HG03196 (cell line): Measurements from ENCODE around the gene ELMO1.

Experiments used
- ATAC-seq: cut with Tn5 transposase; IDR thresholded peaks from one replicate; pipeline ENCODE4 v1.9.1; 2021; ENCODE audit not compliant: unreplicated experiment

Gene ELMO1

GRCh38 chr7:37071124-37071523 lies 377.5 kb downstream of the ELMO1 start:
- no peak for ATAC-seq

- no peak for ATAC-seq
These were observed 378.2 kb downstream of the ELMO1 start for GRCh38 chr7:37070471-37070870.

- no peak for ATAC-seq
These were observed 378.6 kb downstream of the ELMO1 start for GRCh38 chr7:37070031-37070430.

GRCh38 chr7:37069336-37069735 lies 379.3 kb downstream of the ELMO1 start:
- no peak for ATAC-seq

- ATAC-seq, result no peak
These were observed 379.8 kb downstream of the ELMO1 start for GRCh38 chr7:37068902-37069301.

GRCh38 chr7:37068038-37068437 lies 380.6 kb downstream of the ELMO1 start:
- no peak for ATAC-seq

- ATAC-seq, result no peak
These were observed 382.8 kb downstream of the ELMO1 start for GRCh38 chr7:37065779-37066271.

GRCh38 chr7:37062560-37062859 lies 386.2 kb downstream of the ELMO1 start:
- ATAC-seq, result no peak

GRCh38 chr7:37061849-37062559 lies 386.7 kb downstream of the ELMO1 start:
- no peak for ATAC-seq

- ATAC-seq, result no peak
These were observed 392.3 kb downstream of the ELMO1 start for GRCh38 chr7:37056234-37056912.

GRCh38 chr7:37054624-37055241 lies 393.9 kb downstream of the ELMO1 start:
- ATAC-seq, result no peak

GRCh38 chr7:37052705-37053104 lies 396.0 kb downstream of the ELMO1 start:
- ATAC-seq, result no peak

GRCh38 chr7:37050801-37051200 lies 397.9 kb downstream of the ELMO1 start:
- ATAC-seq, result no peak

GRCh38 chr7:37048674-37049073 lies 400.0 kb downstream of the ELMO1 start:
- ATAC-seq, result no peak

GRCh38 chr7:37047260-37047659 lies 401.4 kb downstream of the ELMO1 start:
- ATAC-seq, result no peak

GRCh38 chr7:37046531-37047079 lies 402.1 kb downstream of the ELMO1 start:
- ATAC-seq, result no peak

- ATAC-seq, result no peak
These were observed 402.9 kb downstream of the ELMO1 start for GRCh38 chr7:37045681-37046179.

- no peak for ATAC-seq
These were observed 407.2 kb downstream of the ELMO1 start for GRCh38 chr7:37041461-37041860.

GRCh38 chr7:37040330-37040729 lies 408.3 kb downstream of the ELMO1 start:
- ATAC-seq, result no peak

- no peak for ATAC-seq
These were observed 409.4 kb downstream of the ELMO1 start for GRCh38 chr7:37039131-37039749.

- ATAC-seq, result no peak
These were observed 410.0 kb downstream of the ELMO1 start for GRCh38 chr7:37038706-37039105.
